Measurements from ENCODE around the gene PLIN1.

Gene PLIN1, protein sequence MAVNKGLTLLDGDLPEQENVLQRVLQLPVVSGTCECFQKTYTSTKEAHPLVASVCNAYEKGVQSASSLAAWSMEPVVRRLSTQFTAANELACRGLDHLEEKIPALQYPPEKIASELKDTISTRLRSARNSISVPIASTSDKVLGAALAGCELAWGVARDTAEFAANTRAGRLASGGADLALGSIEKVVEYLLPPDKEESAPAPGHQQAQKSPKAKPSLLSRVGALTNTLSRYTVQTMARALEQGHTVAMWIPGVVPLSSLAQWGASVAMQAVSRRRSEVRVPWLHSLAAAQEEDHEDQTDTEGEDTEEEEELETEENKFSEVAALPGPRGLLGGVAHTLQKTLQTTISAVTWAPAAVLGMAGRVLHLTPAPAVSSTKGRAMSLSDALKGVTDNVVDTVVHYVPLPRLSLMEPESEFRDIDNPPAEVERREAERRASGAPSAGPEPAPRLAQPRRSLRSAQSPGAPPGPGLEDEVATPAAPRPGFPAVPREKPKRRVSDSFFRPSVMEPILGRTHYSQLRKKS

DNA sequence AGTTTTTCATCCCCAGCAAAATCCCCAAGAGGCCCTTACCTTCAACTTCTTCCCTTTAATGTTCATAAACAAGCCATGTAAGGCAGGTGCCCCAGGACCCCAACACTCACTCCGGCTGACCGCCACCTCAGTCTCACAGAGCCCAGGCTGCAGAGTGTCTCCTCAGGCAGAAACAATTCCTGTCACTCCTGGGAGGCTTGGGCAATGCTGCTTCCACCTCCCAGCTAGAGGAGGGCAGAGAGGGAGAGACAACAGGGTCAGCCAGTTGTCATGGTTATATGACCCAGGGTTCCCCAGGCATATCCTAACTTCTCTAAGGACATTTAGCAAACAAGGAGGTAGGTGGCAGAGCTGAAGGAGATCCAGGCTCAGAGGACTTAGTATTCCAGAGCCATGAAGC is at the start of gene PLIN1:
TSS of gene PLIN1 (minus strand) at position 156 of the 400 bp plus-strand sequence. CDS start 1,878 bp downstream, outside the sequence.
- H3K36me3 ChIP-seq (ENCODE audit: insufficient read depth, low read length) = no peaks in the 10 kb centered on the region
- no peak within 1 kb of the TSS for H3K4me3 ChIP-seq (ENCODE audit: low read depth, low read length)
- H2AFZ ChIP-seq (ENCODE audit: low read length, unreplicated experiment) = no peak within 1 kb of the TSS
- H3K27ac ChIP-seq (ENCODE audit: low read depth, low read length) = peak within 1 kb of the TSS; percentile 68
- H3K4me1 ChIP-seq (ENCODE audit: control insufficient read depth, insufficient read depth, low read length, unreplicated experiment) = peaks cover 23% of the 10 kb centered on the region
- no peaks in the 10 kb centered on the region for H3K79me2 ChIP-seq (ENCODE audit: control insufficient read depth, insufficient read depth, low read length, unreplicated experiment)
- no peaks in the 10 kb centered on the region for H3K27me3 ChIP-seq (ENCODE audit: insufficient read depth, low read length)

DNA sequence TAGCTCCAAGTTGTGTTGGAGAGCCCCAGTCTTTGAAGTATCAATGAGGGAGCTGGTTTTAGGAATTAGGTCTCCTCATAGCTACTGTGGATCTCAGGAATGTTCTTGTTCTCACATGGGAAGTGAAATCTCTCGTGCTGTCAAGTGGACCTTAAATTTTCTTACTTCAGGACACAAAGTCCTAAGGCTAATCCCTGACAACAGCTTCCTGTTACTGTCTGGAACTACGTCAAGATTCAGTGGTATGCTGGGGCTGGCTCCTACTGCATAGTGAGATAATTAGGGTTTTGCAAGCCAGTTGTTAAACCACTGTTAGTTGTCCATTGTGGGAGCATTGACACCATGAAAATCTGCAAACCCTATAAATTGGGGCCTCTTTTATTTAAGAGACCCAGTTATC is 49.1 kb upstream of the PLIN1 start:
- H2AFZ ChIP-seq (ENCODE audit: low read length, unreplicated experiment) = no peak overlapping the region
- peaks cover 17% of the 10 kb centered on the region; the same call in 1 of the 2 replicates for H3K27me3 ChIP-seq (ENCODE audit: insufficient read depth, low read length)
- H3K4me3 ChIP-seq (ENCODE audit: low read depth, low read length) = no peak overlapping the region
- H3K4me1 ChIP-seq (ENCODE audit: control insufficient read depth, insufficient read depth, low read length, unreplicated experiment) = no peaks in the 10 kb centered on the region
- no peaks in the 10 kb centered on the region for H3K36me3 ChIP-seq (ENCODE audit: insufficient read depth, low read length)
- no peak overlapping the region for H3K27ac ChIP-seq (ENCODE audit: low read depth, low read length)
- no peaks in the 10 kb centered on the region for H3K79me2 ChIP-seq (ENCODE audit: control insufficient read depth, insufficient read depth, low read length, unreplicated experiment)

DNA sequence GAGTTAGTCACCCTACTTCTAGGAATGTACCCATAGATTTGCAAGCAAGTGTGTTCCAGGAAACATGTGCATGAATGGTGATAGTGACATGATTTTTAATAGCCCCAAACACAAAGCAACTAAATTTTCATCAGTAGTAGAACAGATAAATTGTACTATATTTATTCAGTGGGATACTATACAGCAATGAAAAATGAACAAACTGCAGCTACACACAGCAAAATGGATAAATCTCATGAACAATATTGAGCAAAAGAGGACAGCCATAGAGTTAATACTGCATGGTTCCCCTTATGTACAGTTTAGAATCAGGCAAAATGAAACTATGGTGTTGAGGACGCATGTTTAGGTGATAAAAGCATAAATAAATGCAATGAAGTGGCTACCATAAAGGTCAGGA is 45.9 kb upstream of the PLIN1 start:
- Histone ChIP-seq H3K36me3 (ENCODE audit: insufficient read depth, low read length) (no peaks in the 10 kb centered on the region), H3K4me1 (ENCODE audit: control insufficient read depth, insufficient read depth, low read length, unreplicated experiment) (no peaks in the 10 kb centered on the region), H3K79me2 (ENCODE audit: control insufficient read depth, insufficient read depth, low read length, unreplicated experiment) (no peaks in the 10 kb centered on the region), H3K27me3 (ENCODE audit: insufficient read depth, low read length) (peaks cover 12% of the 10 kb centered on the region; the same call in 1 of the 2 replicates), H3K4me3 (ENCODE audit: low read depth, low read length) (no peak overlapping the region), H2AFZ (ENCODE audit: low read length, unreplicated experiment) (no peak overlapping the region), H3K27ac (ENCODE audit: low read depth, low read length) (no peak overlapping the region)

DNA sequence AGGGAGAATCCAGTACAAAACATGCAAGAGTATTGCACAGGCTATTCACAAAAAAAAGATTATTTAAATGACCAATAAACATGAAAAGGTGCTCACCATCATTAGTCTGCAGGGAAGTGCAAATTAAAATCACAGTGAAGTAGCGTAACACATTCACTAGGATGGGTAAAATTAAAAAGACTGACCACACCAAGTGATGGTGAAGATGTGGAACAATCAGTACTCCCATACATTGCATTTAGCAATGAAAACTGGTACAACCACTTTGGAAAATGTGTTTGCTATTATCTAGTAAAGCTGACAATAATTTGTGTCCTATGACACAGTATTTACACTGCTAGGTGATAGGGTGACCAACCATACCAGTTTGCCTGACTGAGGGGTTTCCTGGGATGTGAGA is 45.5 kb upstream of the PLIN1 start:
- Histone ChIP-seq H3K27me3 (ENCODE audit: insufficient read depth, low read length) (peaks cover 12% of the 10 kb centered on the region; the same call in 1 of the 2 replicates), H3K36me3 (ENCODE audit: insufficient read depth, low read length) (no peaks in the 10 kb centered on the region), H3K27ac (ENCODE audit: low read depth, low read length) (no peak overlapping the region), H3K79me2 (ENCODE audit: control insufficient read depth, insufficient read depth, low read length, unreplicated experiment) (no peaks in the 10 kb centered on the region), H2AFZ (ENCODE audit: low read length, unreplicated experiment) (no peak overlapping the region), H3K4me1 (ENCODE audit: control insufficient read depth, insufficient read depth, low read length, unreplicated experiment) (no peaks in the 10 kb centered on the region), H3K4me3 (ENCODE audit: low read depth, low read length) (no peak overlapping the region)

DNA sequence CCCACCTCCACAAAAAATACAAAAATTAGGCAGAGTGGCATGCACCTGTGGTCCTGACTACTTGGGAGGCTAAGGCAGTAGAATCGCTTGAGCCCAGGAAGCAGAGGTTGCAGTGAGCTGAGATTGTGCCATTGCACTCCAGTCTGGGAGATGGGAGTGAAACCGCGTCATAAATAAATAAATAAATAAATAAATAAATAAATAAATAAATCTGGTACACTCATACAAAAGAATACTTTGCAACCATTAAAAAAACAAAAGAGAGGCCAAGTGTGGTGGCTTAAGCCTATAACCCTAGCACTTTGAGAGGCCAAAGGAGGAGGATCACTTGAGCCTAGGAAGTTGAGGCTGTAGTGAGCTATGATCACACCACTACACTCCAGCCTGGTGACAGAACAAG is 43.9 kb upstream of the PLIN1 start:
- no peaks in the 10 kb centered on the region for H3K4me1 ChIP-seq (ENCODE audit: control insufficient read depth, insufficient read depth, low read length, unreplicated experiment)

DNA sequence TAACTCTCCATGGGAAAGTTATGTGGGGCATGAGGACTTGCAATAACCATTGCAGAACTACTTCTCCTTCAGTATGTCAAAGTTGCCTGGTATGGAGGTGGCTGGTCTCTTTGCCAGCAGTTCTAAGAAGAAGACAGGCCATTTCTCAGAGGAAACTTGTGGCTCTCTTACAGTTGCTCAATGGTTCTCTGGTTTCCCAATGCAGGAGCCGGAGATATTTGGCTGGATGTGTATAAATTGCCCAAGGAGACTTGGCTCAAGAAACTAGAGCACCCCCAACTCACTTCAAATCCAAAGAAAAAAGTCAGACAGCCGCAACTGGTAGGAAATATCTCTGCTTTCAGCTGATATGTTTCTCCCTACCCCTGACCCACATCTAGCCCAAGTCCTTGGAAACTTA is 35.6 kb upstream of the PLIN1 start:
- H3K79me2 ChIP-seq (ENCODE audit: control insufficient read depth, insufficient read depth, low read length, unreplicated experiment) = no peaks in the 10 kb centered on the region
- H3K27ac ChIP-seq (ENCODE audit: low read depth, low read length) = no peak overlapping the region
- H2AFZ ChIP-seq (ENCODE audit: low read length, unreplicated experiment) = no peak overlapping the region
- H3K36me3 ChIP-seq (ENCODE audit: insufficient read depth, low read length) = no peaks in the 10 kb centered on the region
- H3K4me3 ChIP-seq (ENCODE audit: low read depth, low read length) = no peak overlapping the region
- H3K4me1 ChIP-seq (ENCODE audit: control insufficient read depth, insufficient read depth, low read length, unreplicated experiment) = no peaks in the 10 kb centered on the region
- H3K27me3 ChIP-seq (ENCODE audit: insufficient read depth, low read length) = peaks cover 12% of the 10 kb centered on the region; the same call in 1 of the 2 replicates

More for the DNA sequence above, 43.9 kb upstream of the PLIN1 start:
- Histone ChIP-seq H3K4me3 (ENCODE audit: low read depth, low read length) (no peak overlapping the region), H3K27me3 (ENCODE audit: insufficient read depth, low read length) (peaks cover 12% of the 10 kb centered on the region; the same call in 1 of the 2 replicates), H3K79me2 (ENCODE audit: control insufficient read depth, insufficient read depth, low read length, unreplicated experiment) (no peaks in the 10 kb centered on the region), H3K27ac (ENCODE audit: low read depth, low read length) (no peak overlapping the region), H2AFZ (ENCODE audit: low read length, unreplicated experiment) (no peak overlapping the region), H3K36me3 (ENCODE audit: insufficient read depth, low read length) (no peaks in the 10 kb centered on the region)

DNA sequence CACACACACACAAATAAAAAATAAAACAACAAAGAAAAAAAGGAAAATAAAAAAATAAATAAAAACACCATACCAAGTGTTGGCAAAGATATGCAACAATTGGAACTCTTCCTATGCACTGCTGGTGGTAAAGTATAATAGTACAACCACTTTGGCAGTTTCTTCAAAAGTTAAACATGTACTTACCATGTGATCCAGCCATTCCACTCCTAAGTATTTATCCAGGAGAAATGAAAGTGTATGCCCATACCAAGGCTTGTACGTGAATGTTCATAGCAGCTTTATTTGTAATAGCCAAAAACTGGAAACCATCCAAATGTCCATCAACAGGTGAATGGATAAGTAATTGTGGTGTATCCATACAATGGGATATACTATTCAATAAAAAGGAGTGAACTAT is 28.4 kb upstream of the PLIN1 start:
- H3K36me3 ChIP-seq (ENCODE audit: insufficient read depth, low read length) = no peaks in the 10 kb centered on the region
- H3K79me2 ChIP-seq (ENCODE audit: control insufficient read depth, insufficient read depth, low read length, unreplicated experiment) = no peaks in the 10 kb centered on the region
- H3K4me1 ChIP-seq (ENCODE audit: control insufficient read depth, insufficient read depth, low read length, unreplicated experiment) = no peaks in the 10 kb centered on the region
- no peak overlapping the region for H3K27ac ChIP-seq (ENCODE audit: low read depth, low read length)
- H2AFZ ChIP-seq (ENCODE audit: low read length, unreplicated experiment) = no peak overlapping the region
- H3K4me3 ChIP-seq (ENCODE audit: low read depth, low read length) = no peak overlapping the region
- H3K27me3 ChIP-seq (ENCODE audit: insufficient read depth, low read length) = peaks cover 23% of the 10 kb centered on the region

DNA sequence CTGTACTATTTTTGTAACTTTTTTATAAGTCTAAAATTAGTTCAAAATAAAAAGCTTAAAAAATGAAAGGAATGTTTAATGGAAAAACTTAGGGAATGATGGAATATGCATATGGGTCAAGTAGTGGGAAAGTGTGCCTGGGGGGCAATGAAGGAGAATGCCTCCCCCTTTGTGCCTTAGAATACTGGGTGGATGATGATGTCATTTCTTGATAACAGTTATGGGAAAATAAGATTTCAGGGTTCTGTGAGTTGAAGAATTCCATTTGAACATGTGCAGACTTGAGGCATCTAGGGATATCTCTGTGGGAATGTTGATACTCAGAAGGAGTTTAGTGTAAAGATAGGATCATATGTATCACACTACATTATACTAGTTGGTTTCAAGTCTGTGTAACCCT is 25.2 kb upstream of the PLIN1 start:
- H3K79me2 ChIP-seq (ENCODE audit: control insufficient read depth, insufficient read depth, low read length, unreplicated experiment) = no peaks in the 10 kb centered on the region
- H3K36me3 ChIP-seq (ENCODE audit: insufficient read depth, low read length) = no peaks in the 10 kb centered on the region
- H3K27me3 ChIP-seq (ENCODE audit: insufficient read depth, low read length) = peaks cover 18% of the 10 kb centered on the region
- H3K27ac ChIP-seq (ENCODE audit: low read depth, low read length) = no peak overlapping the region
- no peaks in the 10 kb centered on the region for H3K4me1 ChIP-seq (ENCODE audit: control insufficient read depth, insufficient read depth, low read length, unreplicated experiment)
- H2AFZ ChIP-seq (ENCODE audit: low read length, unreplicated experiment) = no peak overlapping the region
- H3K4me3 ChIP-seq (ENCODE audit: low read depth, low read length) = no peak overlapping the region

DNA sequence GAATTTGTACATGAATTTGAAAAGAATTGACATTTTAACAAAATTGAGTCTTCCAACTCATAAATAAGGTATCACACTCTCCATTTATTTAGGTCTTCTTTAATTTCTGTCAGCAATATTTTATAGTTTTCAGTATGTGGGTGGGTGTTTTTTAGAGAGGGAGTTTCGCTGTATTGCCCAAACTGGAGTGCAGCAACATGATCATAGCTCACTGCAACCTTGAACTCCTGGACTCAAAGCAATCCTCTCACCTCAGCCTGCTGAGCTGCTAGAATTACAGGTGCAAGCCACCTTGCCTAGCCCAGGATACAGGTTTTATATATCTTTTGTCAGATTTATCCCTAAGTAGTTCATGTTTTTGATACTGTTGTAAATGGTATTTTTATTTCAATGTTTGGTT is 16.0 kb upstream of the PLIN1 start:
- H3K4me1 ChIP-seq (ENCODE audit: control insufficient read depth, insufficient read depth, low read length, unreplicated experiment) = no peaks in the 10 kb centered on the region
- no peak overlapping the region for H3K4me3 ChIP-seq (ENCODE audit: low read depth, low read length)
- H3K27me3 ChIP-seq (ENCODE audit: insufficient read depth, low read length) = no peaks in the 10 kb centered on the region; the same call in 1 of the 2 replicates
- H3K79me2 ChIP-seq (ENCODE audit: control insufficient read depth, insufficient read depth, low read length, unreplicated experiment) = no peaks in the 10 kb centered on the region
- H3K36me3 ChIP-seq (ENCODE audit: insufficient read depth, low read length) = no peaks in the 10 kb centered on the region
- H2AFZ ChIP-seq (ENCODE audit: low read length, unreplicated experiment) = no peak overlapping the region
- H3K27ac ChIP-seq (ENCODE audit: low read depth, low read length) = no peak overlapping the region

DNA sequence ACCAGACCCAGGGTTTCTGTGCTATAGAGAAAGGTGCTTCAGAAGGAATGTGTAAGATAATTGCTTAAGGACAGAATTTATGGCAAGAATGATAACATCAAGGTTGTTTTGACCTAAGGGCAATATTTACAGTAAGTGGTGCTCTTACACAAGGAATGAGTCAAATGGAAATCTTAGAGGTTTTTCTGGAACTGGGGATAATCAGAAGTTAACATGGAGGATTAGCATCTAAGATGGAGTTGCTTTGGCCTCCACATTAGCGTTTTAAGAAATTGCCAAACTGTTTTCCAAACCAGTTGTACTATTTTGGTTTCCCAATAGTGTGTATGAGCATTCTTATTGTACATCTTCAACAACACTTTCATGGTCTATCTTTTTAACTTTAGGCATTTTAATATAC is 14.5 kb upstream of the PLIN1 start:
- Histone ChIP-seq H3K4me3 (ENCODE audit: low read depth, low read length) (no peak overlapping the region), H3K79me2 (ENCODE audit: control insufficient read depth, insufficient read depth, low read length, unreplicated experiment) (no peaks in the 10 kb centered on the region), H3K36me3 (ENCODE audit: insufficient read depth, low read length) (no peaks in the 10 kb centered on the region), H3K27ac (ENCODE audit: low read depth, low read length) (no peak overlapping the region), H3K4me1 (ENCODE audit: control insufficient read depth, insufficient read depth, low read length, unreplicated experiment) (no peaks in the 10 kb centered on the region), H3K27me3 (ENCODE audit: insufficient read depth, low read length) (no peaks in the 10 kb centered on the region; the same call in 1 of the 2 replicates), H2AFZ (ENCODE audit: low read length, unreplicated experiment) (no peak overlapping the region)

DNA sequence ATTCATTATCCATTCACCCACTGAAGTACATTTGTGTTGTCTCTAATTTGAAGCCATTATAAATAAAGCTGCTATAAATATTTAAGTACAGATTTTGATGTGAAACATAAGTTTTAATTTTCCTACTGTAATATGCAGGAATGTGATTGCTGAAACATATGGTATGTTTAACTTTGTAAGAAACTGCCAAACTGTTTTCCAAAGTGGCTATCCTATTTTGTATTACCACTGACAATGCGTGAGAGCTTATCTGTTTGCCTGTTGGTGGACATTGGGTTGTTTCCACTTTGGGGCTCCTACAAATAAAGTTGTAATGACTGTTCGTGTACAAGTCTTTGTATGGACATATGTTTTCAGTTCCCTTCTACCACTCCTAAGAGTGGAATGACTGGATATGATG is 13.9 kb upstream of the PLIN1 start:
- Histone ChIP-seq H3K4me3 (ENCODE audit: low read depth, low read length) (no peak overlapping the region), H3K79me2 (ENCODE audit: control insufficient read depth, insufficient read depth, low read length, unreplicated experiment) (no peaks in the 10 kb centered on the region), H2AFZ (ENCODE audit: low read length, unreplicated experiment) (no peak overlapping the region), H3K27me3 (ENCODE audit: insufficient read depth, low read length) (no peaks in the 10 kb centered on the region; the same call in 1 of the 2 replicates), H3K27ac (ENCODE audit: low read depth, low read length) (no peak overlapping the region), H3K36me3 (ENCODE audit: insufficient read depth, low read length) (no peaks in the 10 kb centered on the region), H3K4me1 (ENCODE audit: control insufficient read depth, insufficient read depth, low read length, unreplicated experiment) (no peaks in the 10 kb centered on the region)

Data from ACC112 (cell line).